DOHH2 (cell line): ENCODE data around the gene UNC5C.

Experiments
- H3F3A ChIP-seq: fragments of 200-600 bp; sonication (generic), shearing (Covaris generic); 2 replicates; pipeline ENCODE4 v1.6.0; 2016; ENCODE audit warnings: antibody characterized with exemption, mild to moderate bottlenecking; ENCODE audit not compliant: control insufficient read depth, insufficient read depth
- H3K27ac ChIP-seq: fragments of 200-600 bp; sonication (generic); 2 replicates; pipeline ENCODE4 v1.5.1; 2014; ENCODE audit warnings: low read depth, mild to moderate bottlenecking, low read length, moderate library complexity
- H3K27me3 ChIP-seq: fragments of 200-600 bp; sonication (generic); 2 replicates; pipeline ENCODE4 v1.6.1; 2014; ENCODE audit warnings: mild to moderate bottlenecking, low read length, mixed read lengths; ENCODE audit not compliant: control insufficient read depth
- H3K36me3 ChIP-seq: fragments of 200-600 bp; sonication (generic); 2 replicates; pipeline ENCODE4 v1.6.1; 2014; ENCODE audit warnings: mild to moderate bottlenecking, low read length, moderate library complexity, mixed read lengths; ENCODE audit not compliant: control insufficient read depth
- H3K4me1 ChIP-seq: fragments of 200-600 bp; sonication (generic); 2 replicates; pipeline ENCODE4 v1.6.1; 2014; ENCODE audit warnings: mild to moderate bottlenecking, low read length, mixed read lengths; ENCODE audit not compliant: control insufficient read depth
- H3K4me2 ChIP-seq: fragments of 200-600 bp; sonication (generic); 2 replicates; pipeline ENCODE4 v1.6.0; 2014; ENCODE audit warnings: mild to moderate bottlenecking, low read length, moderate library complexity
- H3K4me3 ChIP-seq: fragments of 200-600 bp; sonication (generic); 2 replicates; pipeline ENCODE4 v1.5.1; 2014; ENCODE audit warnings: mild to moderate bottlenecking, low read length, mixed read lengths
- H3K79me2 ChIP-seq: fragments of 200-600 bp; sonication (generic); 2 replicates; pipeline ENCODE4 v1.6.1; 2014; ENCODE audit warnings: mild to moderate bottlenecking, low read length, mixed read lengths; ENCODE audit not compliant: control insufficient read depth
- H3K9me2 ChIP-seq: fragments of 200-600 bp; sonication (generic); replicated peaks from 2 replicates; pipeline ENCODE4 v1.6.1; 2014; ENCODE audit warnings: mild to moderate bottlenecking, low read length, mixed read lengths; ENCODE audit not compliant: control insufficient read depth
- H3K9me3 ChIP-seq: fragments of 200-600 bp; sonication (generic); 2 replicates; pipeline ENCODE4 v1.6.1; 2014; ENCODE audit warnings: antibody characterized with exemption, low read length, mixed read lengths; ENCODE audit not compliant: control insufficient read depth, insufficient read depth
- H4K20me1 ChIP-seq: fragments of 200-600 bp; sonication (generic); 2 replicates; pipeline ENCODE4 v1.6.0; 2014; ENCODE audit warnings: low read depth, mild to moderate bottlenecking, antibody characterized with exemption, low read length, moderate library complexity; ENCODE audit not compliant: control insufficient read depth, insufficient read depth
- CTCF ChIP-seq: fragments of 200-600 bp; sonication (generic); IDR thresholded peaks from one replicate; pipeline ENCODE4 v1.5.1; 2014; ENCODE audit warnings: antibody characterized with exemption, mild to moderate bottlenecking, low read depth, low read length; ENCODE audit not compliant: poor library complexity, severe bottlenecking
- EZH2phosphoT487 ChIP-seq: fragments of 200-600 bp; sonication (generic); IDR thresholded peaks from 2 replicates; pipeline ENCODE4 v1.6.1; 2017; ENCODE audit warnings: borderline replicate concordance, mild to moderate bottlenecking, antibody characterized with exemption, low read length, moderate library complexity, mixed read lengths

Gene UNC5C

DNA sequence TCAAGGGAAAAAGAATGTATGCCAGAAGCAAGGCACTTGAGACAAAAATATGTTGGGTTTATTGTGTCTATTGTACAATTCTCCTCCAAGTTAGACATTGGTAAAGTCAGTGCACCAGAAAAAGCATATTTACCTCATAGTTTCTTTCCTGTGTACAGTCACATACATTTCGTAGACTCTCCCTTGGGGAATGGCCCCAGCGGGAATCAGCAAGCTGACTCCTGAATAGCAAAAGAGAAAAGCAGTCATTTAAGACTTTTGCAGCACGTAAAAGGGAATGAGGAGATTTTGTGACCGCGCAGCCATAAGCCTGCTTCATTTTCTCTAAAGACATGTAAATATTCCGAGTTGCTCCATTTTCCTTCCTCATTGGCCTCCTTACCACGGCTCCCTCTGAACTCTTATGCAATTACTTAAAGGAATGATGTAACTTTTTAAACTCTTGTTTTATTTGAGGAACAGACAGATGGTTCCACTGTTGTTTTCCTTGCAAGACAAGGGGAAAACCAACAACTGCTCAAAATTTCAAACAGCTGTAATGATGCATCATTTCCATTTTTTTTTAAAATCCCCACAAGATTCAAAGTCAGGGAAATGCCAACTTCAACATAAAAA, 332.7 kb downstream of the UNC5C start:
- TF ChIP-seq CTCF (no peak), EZH2phosphoT487 (no peak)
- no peaks in the 10 kb centered on the region for H3K27me3 ChIP-seq
- no peaks in the 10 kb centered on the region for H3K4me1 ChIP-seq
- no peaks in the 10 kb centered on the region for H4K20me1 ChIP-seq
- no peak overlapping the region for H3K4me3 ChIP-seq
- H3K36me3 ChIP-seq = no peaks in the 10 kb centered on the region
- H3K9me3 ChIP-seq = no peaks in the 10 kb centered on the region
- H3K4me2 ChIP-seq = no peak overlapping the region
- H3K9me2 ChIP-seq = no peaks in the 10 kb centered on the region
- H3K79me2 ChIP-seq = no peaks in the 10 kb centered on the region
- H3F3A ChIP-seq = no peaks in the 10 kb centered on the region
- no peak overlapping the region for H3K27ac ChIP-seq

- Histone ChIP-seq H3K27ac (no peak overlapping the region), H3K9me2 (no peaks in the 10 kb centered on the region), H3K4me3 (no peak overlapping the region), H3K4me1 (no peaks in the 10 kb centered on the region), H3F3A (no peaks in the 10 kb centered on the region), H3K36me3 (no peaks in the 10 kb centered on the region), H3K79me2 (no peaks in the 10 kb centered on the region), H4K20me1 (no peaks in the 10 kb centered on the region), H3K27me3 (no peaks in the 10 kb centered on the region), H3K9me3 (no peaks in the 10 kb centered on the region), H3K4me2 (no peak overlapping the region)
- TF ChIP-seq CTCF (no peak), EZH2phosphoT487 (no peak)
Measured at GRCh38 chr4:95215043-95215442, 333.7 kb downstream of the UNC5C start.

GRCh38 chr4:95214408-95214807, 334.4 kb downstream of the UNC5C start:
- H3K4me3 ChIP-seq = no peak overlapping the region
- H3F3A ChIP-seq = no peaks in the 10 kb centered on the region
- no peaks in the 10 kb centered on the region for H4K20me1 ChIP-seq
- H3K4me2 ChIP-seq = no peak overlapping the region
- H3K9me3 ChIP-seq = no peaks in the 10 kb centered on the region
- H3K79me2 ChIP-seq = no peaks in the 10 kb centered on the region
- H3K27ac ChIP-seq = no peak overlapping the region
- TF ChIP-seq EZH2phosphoT487 (no peak), CTCF (no peak)
- H3K27me3 ChIP-seq = no peaks in the 10 kb centered on the region
- no peaks in the 10 kb centered on the region for H3K9me2 ChIP-seq
- no peaks in the 10 kb centered on the region for H3K4me1 ChIP-seq
- H3K36me3 ChIP-seq = no peaks in the 10 kb centered on the region

GRCh38 chr4:95213366-95213765, 335.4 kb downstream of the UNC5C start:
- Histone ChIP-seq H3K36me3 (no peaks in the 10 kb centered on the region), H3F3A (no peaks in the 10 kb centered on the region), H3K4me2 (no peak overlapping the region), H3K4me3 (no peak overlapping the region), H3K27ac (no peak overlapping the region), H3K4me1 (no peaks in the 10 kb centered on the region), H3K79me2 (no peaks in the 10 kb centered on the region), H3K27me3 (no peaks in the 10 kb centered on the region), H3K9me2 (no peaks in the 10 kb centered on the region), H4K20me1 (no peaks in the 10 kb centered on the region), H3K9me3 (no peaks in the 10 kb centered on the region)
- TF ChIP-seq CTCF (no peak), EZH2phosphoT487 (no peak)
